HPDE6-E6E7 (cell line): Measurements from ENCODE around the gene PHLDA2.

Experiments used
- DNase-seq: peaks from one replicate; pipeline ENCODE4 v3.0.0; 2011; ENCODE audit warnings: missing footprints; ENCODE audit errors: extremely low spot score

The PHLDA2 gene

DNA sequence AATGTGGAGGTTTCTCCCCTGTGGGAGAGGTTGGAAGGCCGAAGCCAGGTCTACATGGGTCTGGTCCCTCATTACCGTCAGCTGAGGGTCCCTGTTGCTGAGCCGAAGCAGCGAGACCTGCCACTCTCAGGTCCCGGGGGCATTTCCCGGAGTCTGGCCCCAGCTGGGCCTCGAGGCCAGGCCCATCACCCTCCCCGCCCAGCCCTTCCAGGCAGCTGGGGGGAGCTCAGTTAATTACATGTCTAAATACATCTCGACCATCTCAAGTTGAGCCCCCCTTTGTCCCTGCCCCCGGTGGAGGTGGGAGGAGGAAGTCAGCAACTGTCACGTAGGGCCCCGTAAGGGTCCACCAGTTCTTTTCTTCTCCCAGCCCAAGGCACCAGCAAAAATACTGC lies 47.2 kb downstream of the PHLDA2 start:
- DNase-seq = no peak

GRCh38 chr11:2881076-2881980 lies 47.9 kb downstream of the PHLDA2 start:
- no peak for DNase-seq

GRCh38 chr11:2880646-2881045 lies 48.6 kb downstream of the PHLDA2 start:
- DNase-seq = no peak

- no peak for DNase-seq
Measured at GRCh38 chr11:2878782-2879181, 50.4 kb downstream of the PHLDA2 start.
